HG02642 (cell line): Measurements from ENCODE around the gene PLA1A.

Experiments used
- ATAC-seq: cut with Tn5 transposase; IDR thresholded peaks from one replicate; pipeline ENCODE4 v1.9.1; 2021; ENCODE audit warnings: mild to moderate bottlenecking; ENCODE audit not compliant: unreplicated experiment, poor library complexity

Gene PLA1A

GRCh38 chr3:119632829-119633228, 35.1 kb downstream of the PLA1A start:
- ATAC-seq: no peak

GRCh38 chr3:119635719-119636118, 38.0 kb downstream of the PLA1A start:
- ATAC-seq: no peak

- no peak for ATAC-seq
Measured at GRCh38 chr3:119636249-119636648, 38.6 kb downstream of the PLA1A start.

GRCh38 chr3:119636891-119637611, 39.4 kb downstream of the PLA1A start:
- ATAC-seq: no peak

GRCh38 chr3:119637679-119638477, 40.2 kb downstream of the PLA1A start:
- peak; percentile 38 for ATAC-seq

GRCh38 chr3:119639494-119640350, 42.0 kb downstream of the PLA1A start:
- no peak for ATAC-seq

- ATAC-seq: no peak
Measured at GRCh38 chr3:119641416-119641815, 43.7 kb downstream of the PLA1A start.

GRCh38 chr3:119642746-119643473, 45.2 kb downstream of the PLA1A start:
- ATAC-seq: no peak

GRCh38 chr3:119643528-119643927, 45.8 kb downstream of the PLA1A start:
- no peak for ATAC-seq

- no peak for ATAC-seq
Measured at GRCh38 chr3:119644481-119644880, 46.8 kb downstream of the PLA1A start.

GRCh38 chr3:119645813-119646212, 48.1 kb downstream of the PLA1A start:
- ATAC-seq: no peak

GRCh38 chr3:119647171-119647570, 49.5 kb downstream of the PLA1A start:
- no peak for ATAC-seq

- no peak for ATAC-seq
Measured at GRCh38 chr3:119647843-119648575, 50.3 kb downstream of the PLA1A start.

- ATAC-seq: no peak
Measured at GRCh38 chr3:119649761-119650160, 52.1 kb downstream of the PLA1A start.

- ATAC-seq: no peak
Measured at GRCh38 chr3:119652306-119653033, 54.8 kb downstream of the PLA1A start.

- ATAC-seq: no peak
Measured at GRCh38 chr3:119653876-119654275, 56.2 kb downstream of the PLA1A start.

- no peak for ATAC-seq
Measured at GRCh38 chr3:119657887-119658702, 60.4 kb downstream of the PLA1A start.

GRCh38 chr3:119658994-119659393, 61.3 kb downstream of the PLA1A start:
- no peak for ATAC-seq
